Naive thymus-derived CD4-positive, alpha-beta T cell (primary cell): ENCODE results near the gene VPS13D. TPM values are rescaled to one million over a fixed set of nuclear protein-coding genes. Genes with fewer than 3 reads are reported as not detected.

Source experiments
- ATAC-seq: fragments of 150-1000 bp; cut with Tn5 transposase; 2 replicates; pipeline ENCODE4 v1.10.0; 2021; ENCODE audit warnings: mild to moderate bottlenecking, moderate library complexity
- CTCF ChIA-PET: fragments of 350-600 bp; sonication (Branson Sonifier 250); formaldehyde crosslinking; loops from one replicate; lab custom pipeline; 2021; ENCODE audit warnings: antibody characterized with exemption; lab: Charles Lee
- POLR2A ChIA-PET: fragments of 350-600 bp; sonication (Branson Sonifier 250); formaldehyde crosslinking; loops from one replicate; lab custom pipeline; 2021; ENCODE audit warnings: antibody characterized with exemption, inconsistent platforms; lab: Charles Lee
- DNase-seq, 9 donors: peaks; one replicate each; pipeline versions ENCODE4 v3.0.0 to v3.0.0-alpha.2; 2020 to 2022; ENCODE audit warnings: mixed read lengths in 1 of 9
- H3K27ac ChIP-seq: one replicate; pipeline ENCODE4 v1.7.0; 2013; ENCODE audit warnings: mild to moderate bottlenecking, low read depth, low read length, moderate library complexity
- H3K27me3 ChIP-seq, 2 donors: one replicate each; pipeline ENCODE4 v1.7.0; 2013; ENCODE audit warnings: low read length in 2 of 2, mild to moderate bottlenecking in 2 of 2, moderate library complexity in 2 of 2; ENCODE audit not compliant: control insufficient read depth in 2 of 2, insufficient read depth in 2 of 2
- H3K36me3 ChIP-seq, 3 experiments: 1 replicate in 2 of 3; 2 replicates in 1 of 3; pipeline ENCODE4 v1.7.0; 2013; ENCODE audit warnings: low read length in 3 of 3, mild to moderate bottlenecking in 3 of 3, moderate library complexity in 1 of 3; ENCODE audit not compliant: insufficient read depth in 3 of 3, control insufficient read depth in 2 of 3
- H3K4me1 ChIP-seq, 2 donors: one replicate each; pipeline ENCODE4 v1.7.0; 2013; ENCODE audit warnings: low read length in 2 of 2, mild to moderate bottlenecking in 2 of 2, moderate library complexity in 1 of 2; ENCODE audit not compliant: control insufficient read depth in 2 of 2, insufficient read depth in 2 of 2
- H3K4me3 ChIP-seq: 2 replicates; pipeline ENCODE4 v1.7.0; 2013; ENCODE audit warnings: mild to moderate bottlenecking, low read length
- H3K9me3 ChIP-seq, 3 experiments: 1 replicate in 2 of 3; 2 replicates in 1 of 3; pipeline ENCODE4 v1.7.0; 2013; ENCODE audit warnings: low read length in 3 of 3; ENCODE audit not compliant: control insufficient read depth in 2 of 3
- H3K27ac Mint-ChIP-seq, 9 donors: one replicate each; pipeline ENCODE4 v1.8.0; 2020 to 2022; ENCODE audit warnings: mixed read lengths in 9 of 9, mild to moderate bottlenecking in 8 of 9, moderate library complexity in 5 of 9, inconsistent platforms in 2 of 9
- H3K27me3 Mint-ChIP-seq, 5 donors: one replicate each; pipeline ENCODE4 v1.8.0; 2021 to 2022; ENCODE audit warnings: mixed read lengths in 5 of 5, mild to moderate bottlenecking in 1 of 5
- H3K36me3 Mint-ChIP-seq, 5 donors: one replicate each; pipeline ENCODE4 v1.8.0; 2020 to 2022; ENCODE audit warnings: mixed read lengths in 5 of 5, mild to moderate bottlenecking in 3 of 5, inconsistent platforms in 1 of 5
- H3K4me1 Mint-ChIP-seq, 7 donors: one replicate each; pipeline ENCODE4 v1.8.0; 2020 to 2022; ENCODE audit warnings: mixed read lengths in 7 of 7, mild to moderate bottlenecking in 3 of 7, inconsistent platforms in 1 of 7
- H3K4me3 Mint-ChIP-seq, 10 donors: one replicate each; pipeline ENCODE4 v1.8.0; 2020 to 2022; ENCODE audit warnings: mild to moderate bottlenecking in 10 of 10, mixed read lengths in 10 of 10, moderate library complexity in 6 of 10, inconsistent platforms in 2 of 10
- H3K9me3 Mint-ChIP-seq, 11 donors: one replicate each; pipeline ENCODE4 v1.8.0; 2020 to 2022; ENCODE audit warnings: mixed read lengths in 11 of 11, mild to moderate bottlenecking in 4 of 11, inconsistent platforms in 1 of 11, moderate library complexity in 1 of 11
- intact Hi-C, 2 donors: fragments of 100-400 bp; cut with micrococcal nuclease; formaldehyde crosslinking; loops; one replicate each; pipeline ENCODE4 v1.15.1; 2023
- polyA plus RNA-seq, 2 donors: library from polyadenylated mRNA; unstranded; fragments of 300-500 nt; fragmentation: Illumina TruSeq; gene quantifications; one replicate each; pipeline ENCODE4 v1.2.3, GENCODE V29; 2021
- total RNA-seq, 6 experiments: library from RNA in 5 of 6; stranded (reverse) in 5 of 6; gene quantifications; 1 replicate in 5 of 6; 2 replicates in 1 of 6; pipeline ENCODE4 v1.2.3 and lab custom pipeline; 2021 to 2026

Gene VPS13D
- total and polyA plus RNA-seq, 7 experiments from 2014 or later, result 6.5 to 94.4 (median 73.2) TPM

DNA sequence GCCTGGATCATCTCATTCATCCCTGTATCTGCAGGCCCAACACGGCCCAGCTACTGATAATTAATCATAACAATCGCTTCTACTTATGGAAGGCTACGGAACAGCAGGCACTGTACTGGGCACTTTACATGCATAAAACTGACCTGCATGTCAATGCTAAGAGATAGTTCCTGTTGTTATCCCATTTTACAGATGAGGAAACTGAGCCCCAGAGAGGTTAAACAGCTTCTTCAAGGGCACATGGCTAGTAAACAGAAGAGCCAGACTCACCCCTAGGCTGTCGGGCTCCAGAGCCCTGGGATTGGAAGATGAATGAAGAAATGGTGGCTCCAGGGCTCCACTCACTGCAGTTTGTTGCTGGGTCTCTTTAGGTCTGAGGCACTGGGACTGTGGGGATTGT, 27.3 kb upstream of the VPS13D start:
- ChIA-PET POLR2A (interaction anchor here (1.2 to 1.4 kb wide), 2 partner anchors 25 to 77 kb away, joined by 4 to 10 read pairs; no protein-coding TSS in a partner anchor), CTCF (interaction anchor here (0.9 to 7.5 kb wide), 3 partner anchors 32 to 80 kb away, joined by 3 to 41 read pairs (median 5); no protein-coding TSS in a partner anchor)
- peaks cover 0 to 45% (median 0%) of the 10 kb centered on the region in 3 experiments for H3K36me3 ChIP-seq
- no peak overlapping the region for H3K4me3 ChIP-seq
- no peak overlapping the region for H3K4me3 Mint-ChIP-seq
- H3K27ac Mint-ChIP-seq, result peak overlapping the region in 5 of 9 donors; percentile 38 to 83 (median 78)
- ATAC-seq (no peak), DNase-seq (no peak)
- no peaks in the 10 kb centered on the region for H3K27me3 Mint-ChIP-seq
- no peaks in the 10 kb centered on the region for H3K27me3 ChIP-seq
- no peaks in the 10 kb centered on the region for H3K9me3 ChIP-seq
- peaks cover 8 to 42% (median 24%) of the 10 kb centered on the region in 7 donors for H3K4me1 Mint-ChIP-seq
- peaks cover 0 to 25% (median 6%) of the 10 kb centered on the region in 5 donors for H3K36me3 Mint-ChIP-seq
- no peaks in the 10 kb centered on the region for H3K9me3 Mint-ChIP-seq
- H3K4me1 ChIP-seq, result peaks cover 10 to 42% of the 10 kb centered on the region in 2 donors
- intact Hi-C loops, result no loop called here
- H3K27ac ChIP-seq, result no peak overlapping the region

GRCh38 chr1:12203216-12204007, 26.4 kb upstream of the VPS13D start:
- CTCF ChIA-PET, result interaction anchor here (0.9 to 7.5 kb wide), 3 partner anchors 33 to 81 kb away, joined by 3 to 41 read pairs (median 5); no protein-coding TSS in a partner anchor
- POLR2A ChIA-PET, result interaction anchor here (0.7 to 1.2 kb wide), 3 partner anchors 23 to 56 kb away, joined by 3 to 4 read pairs (median 3); no protein-coding TSS in a partner anchor
- Histone ChIP-seq H3K27me3 (no peaks in the 10 kb centered on the region), H3K4me1 (peaks cover 10 to 42% of the 10 kb centered on the region in 2 donors), H3K4me3 (no peak overlapping the region), H3K27ac (peak overlapping the region; percentile 38), H3K36me3 (peaks cover 0 to 46% (median 0%) of the 10 kb centered on the region in 3 experiments), H3K9me3 (no peaks in the 10 kb centered on the region)
- peak overlapping the region; percentile 64 to 83 (median 79) for H3K27ac Mint-ChIP-seq
- H3K9me3 Mint-ChIP-seq, result no peaks in the 10 kb centered on the region
- intact Hi-C loops, result no loop called here
- peaks cover 8 to 44% (median 27%) of the 10 kb centered on the region in 7 donors for H3K4me1 Mint-ChIP-seq
- H3K27me3 Mint-ChIP-seq, result no peaks in the 10 kb centered on the region
- peak overlapping the region in 4 of 10 donors; percentile 21 to 47 (median 44) for H3K4me3 Mint-ChIP-seq
- ATAC-seq (no peak), DNase-seq (no peak)
- peaks cover 0 to 29% (median 6%) of the 10 kb centered on the region in 5 donors for H3K36me3 Mint-ChIP-seq

DNA sequence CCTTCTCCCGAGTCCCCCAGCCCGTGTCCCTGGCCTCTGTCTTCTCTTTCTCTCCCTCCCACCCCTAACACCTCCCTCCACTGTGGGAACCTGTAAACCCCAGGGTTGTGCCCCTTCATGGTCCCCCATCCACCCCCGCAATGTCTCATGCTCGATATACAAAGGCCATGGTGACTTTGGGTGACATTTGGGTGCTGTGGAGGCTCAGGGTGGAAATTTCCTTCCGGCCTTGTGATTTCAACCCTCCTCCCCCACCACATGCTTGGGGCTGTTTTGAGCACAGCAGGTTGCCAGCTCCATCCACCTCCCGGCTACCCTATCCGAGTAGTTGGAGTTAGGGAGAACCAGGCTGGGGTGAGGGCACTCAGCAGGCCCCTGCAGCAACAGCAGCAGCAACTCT, 25.7 kb upstream of the VPS13D start:
- Histone ChIP-seq H3K27ac (peak overlapping the region; percentile 38), H3K4me1 (peaks cover 17 to 48% of the 10 kb centered on the region in 2 donors), H3K9me3 (no peaks in the 10 kb centered on the region), H3K36me3 (peaks cover 0 to 47% (median 0%) of the 10 kb centered on the region in 3 experiments), H3K27me3 (no peaks in the 10 kb centered on the region), H3K4me3 (no peak overlapping the region)
- H3K4me3 Mint-ChIP-seq, result peak overlapping the region in 6 of 10 donors; percentile 21 to 53 (median 44)
- H3K36me3 Mint-ChIP-seq, result peaks cover 0 to 32% (median 6%) of the 10 kb centered on the region in 5 donors
- no peaks in the 10 kb centered on the region for H3K27me3 Mint-ChIP-seq
- peaks cover 9 to 51% (median 34%) of the 10 kb centered on the region in 7 donors for H3K4me1 Mint-ChIP-seq
- peak in 3 of 9 donors; percentile 23 to 60 (median 25) for DNase-seq
- no peak for ATAC-seq
- intact Hi-C loops, result no loop called here
- ChIA-PET CTCF (interaction anchor here (2.1 to 7.5 kb wide), 2 partner anchors 78 to 82 kb away, joined by 5 to 41 read pairs; no protein-coding TSS in a partner anchor), POLR2A (no interaction called here)
- no peaks in the 10 kb centered on the region for H3K9me3 Mint-ChIP-seq
- H3K27ac Mint-ChIP-seq, result peak overlapping the region in 8 of 9 donors; percentile 63 to 83 (median 80)

GRCh38 chr1:12204754-12205658, 24.8 kb upstream of the VPS13D start:
- Mint-ChIP-seq H3K4me3 (peak overlapping the region in 3 of 10 donors; percentile 2 to 53 (median 45)), H3K27me3 (no peaks in the 10 kb centered on the region), H3K36me3 (peaks cover 0 to 32% (median 6%) of the 10 kb centered on the region in 5 donors), H3K4me1 (peaks cover 17 to 53% (median 42%) of the 10 kb centered on the region in 7 donors), H3K27ac (peak overlapping the region in 8 of 9 donors; percentile 64 to 83 (median 80)), H3K9me3 (no peaks in the 10 kb centered on the region)
- peaks cover 25 to 54% of the 10 kb centered on the region in 2 donors for H3K4me1 ChIP-seq
- ATAC-seq, result no peak
- H3K4me3 ChIP-seq, result no peak overlapping the region
- DNase-seq, result no peak
- peak overlapping the region; percentile 38 for H3K27ac ChIP-seq
- CTCF ChIA-PET, result interaction anchor here (0.5 to 7.5 kb wide), 5 partner anchors 27 to 344 kb away, joined by 3 to 41 read pairs (median 3); no protein-coding TSS in a partner anchor
- H3K9me3 ChIP-seq, result no peaks in the 10 kb centered on the region
- POLR2A ChIA-PET, result interaction anchor here (0.7 to 1.3 kb wide), 4 partner anchors 30 to 80 kb away, joined by 3 read pairs; no protein-coding TSS in a partner anchor
- peaks cover 0 to 41% (median 0%) of the 10 kb centered on the region in 3 experiments for H3K36me3 ChIP-seq
- intact Hi-C loops, result loop anchor here in 1 of 2 donors (5.0 kb wide), 1 partner anchor 38 kb away; the partner anchor contains the start of gene TNFRSF1B
- no peaks in the 10 kb centered on the region for H3K27me3 ChIP-seq

DNA sequence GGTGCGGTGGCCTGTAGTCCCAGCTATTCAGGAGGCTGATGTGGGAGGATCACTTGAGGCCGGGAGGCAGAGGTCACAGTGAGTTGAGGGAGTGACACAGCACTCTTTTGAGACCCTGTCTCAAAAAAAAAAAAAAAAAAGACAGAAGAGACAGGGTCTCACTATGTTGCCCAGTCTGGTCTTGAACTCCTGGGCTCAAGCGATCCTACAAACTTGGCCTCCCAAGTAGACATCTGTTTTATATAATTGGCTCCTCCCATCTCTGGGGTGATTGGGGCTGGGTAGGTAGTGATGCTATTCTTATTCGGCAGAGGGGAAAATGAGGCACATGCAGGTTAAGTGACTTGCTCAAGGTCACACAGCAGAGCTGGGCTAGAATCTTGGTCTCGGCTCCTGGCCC, 23.6 kb upstream of the VPS13D start:
- ATAC-seq (no peak), DNase-seq (no peak)
- POLR2A ChIA-PET, result interaction anchor here (6.4 kb wide), 1 partner anchor 81 kb away, joined by 64 read pairs; no protein-coding TSS in a partner anchor
- Histone ChIP-seq H3K4me3 (no peak overlapping the region), H3K9me3 (no peaks in the 10 kb centered on the region), H3K4me1 (peaks cover 37 to 61% of the 10 kb centered on the region in 2 donors), H3K27me3 (no peaks in the 10 kb centered on the region), H3K36me3 (peaks cover 0 to 38% (median 0%) of the 10 kb centered on the region in 3 experiments), H3K27ac (no peak overlapping the region)
- intact Hi-C loops, result loop anchor here in 1 of 2 donors (5.0 kb wide), 1 partner anchor 39 kb away; the partner anchor contains the start of gene TNFRSF1B
- H3K27ac Mint-ChIP-seq, result peak overlapping the region in 6 of 9 donors; percentile 20 to 82 (median 56)
- H3K27me3 Mint-ChIP-seq, result no peaks in the 10 kb centered on the region
- peaks cover 30 to 66% (median 54%) of the 10 kb centered on the region in 7 donors for H3K4me1 Mint-ChIP-seq
- no peaks in the 10 kb centered on the region for H3K9me3 Mint-ChIP-seq
- H3K36me3 Mint-ChIP-seq, result peaks cover 0 to 32% (median 6%) of the 10 kb centered on the region in 5 donors
- CTCF ChIA-PET, result interaction anchor here (0.8 to 11.2 kb wide), 4 partner anchors 21 to 83 kb away, joined by 3 to 250 read pairs (median 4); no protein-coding TSS in a partner anchor
- no peak overlapping the region for H3K4me3 Mint-ChIP-seq
